NCI-H1105 (cell line): ENCODE measurements around the gene RAD51B.
"Not testable (repeated sequence)": the region's sequence is repeated elsewhere in the genome, so short reads cannot be mapped to it uniquely, and the experiment has no call there.

Experiments used
- DNase-seq: peaks from one replicate; lab custom pipeline; 2025; lab: John Stamatoyannopoulos, UW

The RAD51B gene

DNA sequence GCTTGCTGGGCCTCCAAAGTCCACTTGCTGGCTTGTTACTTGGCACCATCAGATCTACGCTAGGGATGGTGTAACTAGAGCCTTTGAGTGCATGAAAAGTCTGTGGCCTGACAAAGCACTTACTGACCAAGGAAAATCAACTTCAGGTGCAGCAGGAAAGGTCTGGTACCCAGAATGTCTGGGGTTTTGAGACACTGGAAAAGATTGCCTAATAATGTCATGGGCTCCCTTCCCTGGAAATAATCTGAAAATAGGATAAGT, 866.6 kb downstream of the RAD51B start:
- DNase-seq, result no peak

GRCh38 chr14:68686724-68687123, 867.1 kb downstream of the RAD51B start:
- no peak for DNase-seq

DNA sequence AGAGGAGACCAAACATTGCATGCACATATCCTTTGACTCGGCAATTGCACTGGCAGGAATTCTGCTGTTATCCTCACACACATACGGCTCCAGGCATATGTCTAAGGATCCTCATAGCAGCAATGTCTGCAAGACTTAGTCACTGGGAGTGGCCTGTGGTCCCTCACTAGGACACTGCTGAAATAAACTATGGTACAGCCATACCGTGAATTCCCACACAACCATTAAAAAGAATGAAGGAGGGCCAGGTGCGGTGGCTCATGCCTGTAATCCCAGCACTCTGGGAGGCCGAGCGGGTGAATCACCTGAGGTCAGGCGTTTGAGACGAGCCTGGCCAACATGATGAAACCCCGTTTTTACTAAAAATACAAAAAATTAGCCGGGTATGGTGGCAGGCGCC, 868.2 kb downstream of the RAD51B start:
- DNase-seq, result no peak

DNA sequence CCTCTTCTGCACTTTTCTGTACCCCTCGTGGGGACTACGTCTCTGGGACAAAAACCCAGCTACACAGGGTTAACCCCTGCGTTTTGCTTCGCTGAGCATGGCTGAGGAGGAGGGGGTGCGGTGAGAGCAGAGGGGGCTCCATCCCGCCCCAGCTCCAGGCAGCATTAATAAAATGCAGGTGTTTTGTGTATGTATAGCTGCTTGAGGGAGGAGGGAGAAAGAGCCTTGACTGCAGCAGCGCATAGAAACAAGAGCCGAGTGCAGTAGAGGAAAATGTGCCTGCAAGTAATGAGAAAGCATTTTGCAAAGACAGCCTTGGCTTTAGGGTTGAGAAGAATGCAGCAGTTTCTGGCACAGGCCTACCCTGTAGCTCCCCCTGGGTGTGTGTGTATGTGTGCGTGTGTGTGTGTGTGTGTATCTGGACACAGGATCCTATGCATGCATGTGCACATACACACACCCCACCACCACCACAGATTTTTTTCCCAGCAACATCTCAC, 869.3 kb downstream of the RAD51B start:
- no peak for DNase-seq

DNA sequence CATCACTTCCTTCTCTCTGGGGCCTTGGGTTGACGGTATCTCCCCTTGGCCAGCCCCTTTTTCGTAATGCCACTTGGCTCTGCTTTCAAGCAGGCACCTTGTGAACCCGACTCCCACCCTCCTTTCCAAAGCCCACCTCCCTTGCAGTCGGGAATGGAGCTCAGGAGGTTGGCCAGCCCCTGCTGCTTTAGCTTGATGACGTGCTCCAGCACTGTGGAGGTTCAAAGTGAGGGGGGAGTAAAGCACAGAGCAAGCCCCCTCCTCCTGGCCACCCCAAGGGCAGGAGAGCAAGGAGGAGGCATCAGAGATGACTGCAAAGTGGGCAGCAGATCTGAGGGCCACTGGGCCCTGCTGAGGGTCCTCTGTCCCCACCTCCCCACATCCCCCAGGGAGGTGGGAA, 869.9 kb downstream of the RAD51B start:
- DNase-seq, result no peak

- DNase-seq, result no peak
Measured at GRCh38 chr14:68690089-68690958, 870.7 kb downstream of the RAD51B start.

GRCh38 chr14:68691031-68691791, 871.6 kb downstream of the RAD51B start:
- no peak for DNase-seq

DNA sequence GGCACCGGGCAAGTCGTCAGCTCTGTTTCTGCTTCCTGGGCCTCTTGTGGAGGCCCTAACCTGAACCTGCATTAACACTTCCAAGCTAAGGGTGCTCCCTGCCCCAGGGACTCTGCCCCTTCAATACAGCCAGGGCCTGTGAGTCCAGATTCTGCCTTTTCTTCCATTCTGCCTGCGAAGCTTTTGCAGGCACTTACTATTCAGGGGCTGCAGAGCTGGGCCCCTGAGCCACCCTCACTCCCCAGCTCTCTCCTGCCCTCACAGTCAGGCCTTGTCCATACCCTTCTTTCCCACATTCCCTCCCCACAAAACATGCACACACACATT, 872.2 kb downstream of the RAD51B start:
- no peak for DNase-seq

DNA sequence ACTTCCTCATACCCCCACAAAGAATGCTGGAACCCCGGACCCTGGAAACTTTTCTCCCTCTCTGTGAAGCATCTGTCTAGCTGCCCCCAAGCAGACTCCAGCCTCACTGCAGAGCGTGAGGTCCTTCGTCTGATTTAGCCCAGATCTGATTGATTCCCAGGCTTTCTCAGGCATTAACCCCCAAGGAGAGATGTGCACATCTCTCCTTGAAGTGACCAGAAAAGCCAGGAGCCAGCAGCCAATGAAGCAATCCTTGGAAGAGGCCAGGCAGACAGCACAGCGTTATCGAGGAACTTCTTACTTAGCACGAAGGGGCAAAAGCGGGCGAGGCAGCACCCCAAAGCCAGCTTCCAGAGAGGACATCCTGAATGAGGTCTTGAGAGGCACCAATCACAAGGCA, 872.6 kb downstream of the RAD51B start:
- DNase-seq, result no peak

DNA sequence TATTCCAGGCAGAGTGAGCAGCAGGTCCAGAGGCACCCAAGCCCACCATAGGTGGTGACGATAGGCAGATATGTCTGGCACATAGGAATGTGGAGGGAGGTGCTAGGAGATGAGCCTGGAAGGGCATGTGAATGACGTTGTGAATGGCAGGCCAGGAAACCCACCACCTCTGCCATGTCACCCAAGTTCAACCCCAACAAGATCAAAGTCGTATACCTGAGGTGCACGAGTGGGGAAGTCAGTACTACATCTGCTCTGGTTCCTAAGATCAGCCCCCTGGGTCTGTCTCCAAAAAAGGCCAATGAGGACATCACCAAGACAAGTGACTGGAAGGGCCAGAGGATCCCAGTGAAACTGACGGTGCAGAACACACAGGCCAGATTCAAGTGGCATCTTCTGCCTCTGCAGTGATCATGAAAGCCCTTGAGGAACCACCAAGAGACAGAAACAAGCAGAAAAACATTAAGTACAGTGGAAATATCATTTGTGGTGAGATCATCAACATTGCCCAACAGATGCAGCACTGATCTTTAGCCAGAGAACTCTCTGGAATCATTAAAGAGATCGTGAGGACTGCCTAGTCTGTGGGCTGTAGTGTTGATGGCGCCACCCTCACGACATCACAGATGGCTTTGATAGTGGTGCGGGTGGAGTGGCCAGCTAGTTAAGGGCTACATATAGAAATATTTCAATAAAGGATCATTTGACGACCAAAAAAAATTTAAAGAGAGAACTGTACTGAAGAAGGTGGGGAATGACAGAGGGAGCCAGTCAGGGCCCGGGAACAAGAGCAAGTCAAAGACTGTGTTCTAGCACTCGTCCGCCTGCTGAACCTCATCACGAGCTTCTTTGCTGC, 873.6 kb downstream of the RAD51B start:
- DNase-seq, result no peak

- no peak for DNase-seq
Measured at GRCh38 chr14:68693926-68694325, 874.3 kb downstream of the RAD51B start.

DNA sequence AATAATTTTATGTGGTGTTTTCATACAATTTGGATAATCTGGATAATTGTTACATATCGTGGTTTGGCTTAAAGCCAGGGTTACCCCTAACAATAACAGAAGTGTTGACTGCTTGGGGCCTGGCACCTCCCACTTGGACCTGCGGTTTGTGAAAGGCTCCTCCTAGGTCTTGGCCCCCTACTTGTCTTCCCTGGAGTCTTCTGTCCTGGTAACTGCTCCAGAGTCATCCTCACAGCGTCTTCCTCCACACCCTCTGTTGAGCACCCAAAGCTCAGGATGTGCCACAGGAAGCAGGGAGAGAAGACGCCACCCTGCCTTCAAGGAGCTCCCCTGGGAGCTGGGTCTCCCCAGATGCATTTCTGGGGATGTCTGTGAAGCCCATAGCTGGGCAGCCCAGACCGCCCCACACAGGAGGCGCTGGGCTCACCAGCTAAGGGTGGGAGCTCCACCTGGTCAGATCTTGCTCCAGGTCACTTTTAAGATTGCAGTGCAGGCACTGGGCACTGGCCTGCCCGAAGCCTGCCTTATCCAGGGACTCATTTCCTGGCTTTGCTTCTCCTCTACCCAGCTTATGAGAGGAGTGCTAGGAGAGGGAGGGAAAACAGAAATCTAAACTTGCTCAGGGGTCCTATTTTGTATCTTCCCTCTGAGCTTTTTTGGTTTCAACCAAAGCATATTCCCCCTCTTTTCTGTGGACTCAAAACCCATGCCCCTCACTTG, 875.1 kb downstream of the RAD51B start:
- no peak for DNase-seq

DNA sequence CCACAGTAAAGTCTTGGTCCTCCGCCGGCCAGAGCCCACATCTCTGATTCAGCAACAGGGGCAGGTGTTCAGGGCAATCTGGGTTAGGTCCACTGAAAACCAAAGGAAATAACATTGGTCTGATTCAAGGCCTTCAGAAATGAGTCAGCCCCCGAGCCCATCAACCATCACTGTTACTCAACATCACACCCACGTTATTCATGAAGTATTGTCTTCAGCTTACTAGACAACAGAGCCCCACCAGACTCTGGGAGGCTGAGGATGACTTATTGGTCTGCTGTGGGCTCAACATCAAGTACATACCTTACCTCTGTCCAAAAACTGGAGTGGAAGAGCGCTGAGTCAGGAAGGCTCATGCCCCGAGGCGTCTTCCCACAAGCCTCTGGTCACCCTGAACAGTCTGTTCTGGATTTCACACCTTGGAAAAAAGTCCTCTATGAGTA, 875.8 kb downstream of the RAD51B start:
- DNase-seq, result no peak

- DNase-seq, result no peak
Measured at GRCh38 chr14:68695856-68696255, 876.3 kb downstream of the RAD51B start.

GRCh38 chr14:68696266-68696665, 876.7 kb downstream of the RAD51B start:
- DNase-seq, result no peak

DNA sequence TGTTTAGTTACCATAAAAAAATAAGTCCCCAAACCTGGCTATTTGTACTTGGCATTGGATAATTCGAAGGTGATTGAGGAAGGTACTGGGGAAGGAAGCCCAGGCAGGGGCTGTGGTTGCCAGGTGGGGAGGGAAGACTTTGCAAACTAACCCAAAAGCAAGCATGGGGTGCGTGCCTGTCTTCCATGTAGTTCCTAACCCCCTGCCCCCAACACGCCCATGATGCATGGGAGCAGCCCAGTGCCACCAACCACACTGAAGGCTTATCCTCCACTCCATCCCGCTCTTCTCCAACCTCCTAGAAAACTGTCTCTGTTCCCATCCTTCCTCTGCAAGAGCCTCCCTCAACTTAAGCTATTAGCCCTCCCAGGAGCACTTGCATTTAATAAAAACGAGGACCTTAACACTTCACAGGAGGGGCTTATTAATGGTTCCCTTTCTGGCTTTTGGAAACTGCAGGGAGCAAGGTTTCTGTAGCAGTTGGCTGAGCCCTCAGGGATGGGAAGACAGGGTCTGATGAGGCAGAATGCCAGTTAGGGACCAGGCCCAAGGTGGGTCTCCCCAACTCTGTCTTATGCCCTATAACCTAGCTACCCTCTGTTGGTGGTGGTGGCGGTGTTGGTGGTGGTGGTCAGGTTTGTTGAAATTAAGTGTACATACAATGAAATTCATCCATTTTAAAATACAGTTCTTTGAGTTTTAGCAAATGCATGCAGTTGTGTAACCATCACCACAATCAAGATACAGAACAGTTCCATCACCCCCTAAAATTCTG, 877.3 kb downstream of the RAD51B start:
- no peak for DNase-seq

DNA sequence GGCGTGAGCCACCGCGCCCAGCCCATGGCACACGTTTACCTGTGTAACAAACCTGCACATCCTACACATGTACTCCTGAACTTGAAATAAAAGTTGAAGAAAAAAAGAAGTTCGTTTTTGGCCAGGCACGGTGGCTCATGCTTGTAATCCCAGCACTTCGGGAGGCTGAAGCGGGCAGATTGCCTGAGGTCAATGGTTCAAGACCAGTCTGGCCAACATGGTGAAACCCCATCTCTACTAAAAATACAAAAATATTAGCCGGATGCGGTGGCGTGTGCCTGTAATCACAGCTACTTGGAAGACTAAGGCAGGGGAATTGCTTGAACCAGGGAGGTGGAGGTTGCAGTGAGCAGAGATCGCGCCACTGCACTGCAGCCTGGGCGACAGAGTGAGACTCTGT, 879.2 kb downstream of the RAD51B start:
- not testable (repeated sequence) for DNase-seq

DNA sequence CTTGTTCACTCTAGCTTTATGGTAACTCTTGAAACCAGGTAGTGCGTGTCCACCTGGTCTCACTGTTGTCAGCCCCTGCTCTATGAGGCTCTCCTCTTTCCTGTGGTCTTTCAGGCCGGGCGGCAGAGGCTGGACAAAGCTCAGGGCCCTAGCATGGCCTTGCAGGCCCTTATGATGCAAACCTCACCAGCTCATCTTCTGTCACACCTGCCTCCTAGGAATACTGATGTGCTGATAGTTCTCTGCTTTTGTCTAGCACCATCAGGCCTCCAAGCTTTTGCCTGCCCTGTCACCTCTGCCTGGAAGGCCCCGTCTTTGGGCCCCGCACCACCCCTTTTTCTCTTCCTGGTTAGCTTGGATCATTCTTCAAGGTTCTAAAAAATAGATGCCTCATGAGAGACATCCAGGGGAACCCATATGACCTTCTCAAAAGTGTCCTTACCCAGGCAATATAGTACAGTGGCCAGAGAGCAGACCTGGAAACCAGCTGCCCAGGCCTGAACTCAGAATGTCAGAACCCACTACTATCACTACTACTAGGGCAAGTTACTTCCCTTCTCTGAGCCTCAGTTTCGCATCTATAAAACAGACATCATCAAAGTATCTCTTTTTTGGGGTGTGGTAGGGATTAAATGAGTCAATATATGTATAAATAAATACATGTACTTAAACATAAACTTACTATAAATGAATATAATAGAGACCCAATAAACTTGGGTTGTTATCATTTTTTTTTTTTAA, 881.6 kb downstream of the RAD51B start:
- no peak for DNase-seq

DNA sequence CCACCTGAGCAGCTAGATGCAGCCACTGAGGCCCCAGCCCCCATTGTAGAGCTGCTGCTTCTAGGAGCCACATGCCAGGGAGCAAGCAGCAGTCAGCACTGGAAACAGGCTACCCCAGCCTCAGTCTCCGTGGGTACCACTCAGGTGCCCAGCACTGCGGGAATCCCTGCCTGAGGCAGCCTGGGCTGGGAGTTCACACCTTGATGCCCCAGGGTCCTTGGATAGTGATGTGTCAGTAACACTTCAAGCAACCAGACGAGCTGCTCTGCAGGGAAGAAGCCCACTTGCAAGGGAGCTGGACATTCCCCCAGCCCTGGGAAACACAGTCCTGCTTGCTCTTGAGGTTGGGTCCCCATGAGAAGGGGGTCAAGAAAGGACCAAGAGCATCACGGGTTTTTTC, 882.6 kb downstream of the RAD51B start:
- DNase-seq, result no peak

DNA sequence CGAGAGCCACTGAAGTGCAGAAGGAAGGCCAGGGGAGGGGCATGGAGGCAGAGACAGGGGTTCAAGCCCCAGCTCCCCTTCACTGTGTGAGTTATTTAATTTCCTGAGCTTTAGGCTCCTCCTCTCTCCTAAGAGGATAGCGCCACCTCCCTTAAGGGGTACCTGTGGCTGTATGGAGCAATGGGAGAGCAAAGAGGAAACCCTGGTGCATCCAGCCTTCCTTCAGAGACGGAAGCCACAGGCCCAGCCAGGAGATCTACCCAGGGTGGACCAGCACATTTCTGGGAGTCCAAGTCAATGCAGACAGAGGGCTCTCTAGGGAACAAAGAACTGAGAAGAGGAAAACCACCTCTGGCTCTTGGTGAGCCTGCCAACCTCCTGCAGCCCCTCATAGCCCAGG, 883.0 kb downstream of the RAD51B start:
- DNase-seq, result no peak
